ENCODE measurements around the gene TNFRSF17. TPM values are rescaled to one million over a fixed set of nuclear protein-coding genes. Genes with fewer than 3 reads are reported as not detected.
"Not testable (repeated sequence)": the region's sequence is repeated elsewhere in the genome, so short reads cannot be mapped to it uniquely, and the experiment has no call there.

TNFRSF17 gene
- total RNA-seq, 1 donor from 2014 or later, result 0.30 TPM

GRCh38 chr16:11970292-11970691, 5.3 kb downstream of the TNFRSF17 start:
- not testable (repeated sequence) for DNase-seq

DNA sequence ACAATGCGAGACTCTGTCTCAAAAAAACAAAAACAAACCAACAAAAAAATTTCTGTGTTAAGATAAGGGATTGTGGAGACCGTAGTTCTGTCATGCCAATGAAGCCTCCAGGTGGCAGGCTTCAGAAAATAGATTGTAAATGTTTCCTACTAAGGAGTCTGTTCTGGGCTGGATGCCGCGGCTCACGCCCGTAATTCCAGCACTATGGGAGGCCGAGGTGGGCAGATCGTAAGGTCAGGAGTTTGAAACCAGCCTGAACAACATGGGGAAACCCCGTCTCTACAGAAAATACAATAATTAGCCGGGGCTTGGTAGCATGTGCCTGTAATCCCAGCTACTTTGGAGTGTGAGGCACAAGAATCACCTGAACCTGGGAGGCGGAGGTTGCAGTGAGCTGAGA, 7.1 kb downstream of the TNFRSF17 start:
- no peak for DNase-seq

- no peak for DNase-seq
Measured at GRCh38 chr16:11973070-11973469, 8.1 kb downstream of the TNFRSF17 start.

DNA sequence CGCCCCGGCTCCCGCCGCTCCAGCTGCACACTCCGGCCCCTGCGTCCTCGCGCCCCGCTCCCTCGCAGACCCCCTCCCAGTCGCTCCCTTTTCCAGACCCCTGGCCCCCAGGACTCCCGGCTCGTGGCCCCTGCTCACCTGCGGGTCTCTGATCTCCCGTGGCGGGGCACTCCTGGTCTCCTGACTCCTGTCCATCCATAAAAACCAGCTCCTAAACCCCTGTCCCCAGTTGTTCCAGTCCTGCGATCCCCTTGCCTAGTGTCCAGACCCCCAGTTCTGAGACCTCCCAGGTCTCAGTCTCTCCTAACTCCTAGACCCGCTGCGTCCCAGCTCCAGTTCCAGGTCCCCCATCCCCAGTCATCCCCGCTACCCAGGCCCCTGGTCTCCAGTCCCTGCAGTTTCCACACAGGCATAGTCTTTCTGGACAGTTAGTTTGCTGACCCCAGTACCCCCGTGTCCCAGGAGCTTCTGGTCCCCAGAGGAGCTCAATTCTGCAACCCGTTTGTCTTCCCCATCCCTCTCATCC, 11.9 kb downstream of the TNFRSF17 start:
- DNase-seq, result no peak

DNA sequence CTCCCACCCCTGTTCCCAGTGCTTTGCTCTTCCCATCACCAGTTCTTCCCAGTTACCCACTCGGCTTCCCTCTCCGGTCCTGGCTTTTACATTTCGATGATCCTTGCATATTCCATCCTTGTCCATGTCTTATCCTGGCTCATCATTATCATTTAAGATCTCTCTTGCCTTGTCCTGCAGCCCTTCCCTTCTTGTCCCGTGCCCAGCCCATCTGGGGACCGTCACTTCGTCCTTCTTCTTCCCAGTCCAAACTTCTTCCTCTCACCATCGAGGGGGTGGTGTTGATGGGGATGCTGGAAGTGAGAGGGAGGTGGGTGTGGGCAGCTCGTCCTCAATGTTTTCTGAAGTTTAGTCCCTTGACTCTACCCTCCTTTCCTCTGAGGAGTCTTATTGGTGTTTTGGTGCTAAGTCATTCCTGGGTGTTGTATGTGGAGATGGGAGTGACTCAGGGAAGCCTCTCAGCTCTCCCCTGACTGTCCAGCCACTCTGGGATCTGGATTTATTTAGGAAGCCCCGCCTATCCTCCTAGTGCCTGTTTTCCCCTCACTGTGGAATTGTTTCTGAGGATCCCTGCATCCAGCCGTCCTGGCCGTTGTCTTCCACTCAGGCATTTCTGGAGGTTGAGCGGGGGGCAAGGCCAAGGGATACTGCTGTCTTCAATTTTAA, 12.5 kb downstream of the TNFRSF17 start:
- DNase-seq, result no peak

GRCh38 chr16:11978080-11978479, 13.1 kb downstream of the TNFRSF17 start:
- no peak for DNase-seq

GRCh38 chr16:11979013-11979672, 14.1 kb downstream of the TNFRSF17 start:
- no peak for DNase-seq

DNA sequence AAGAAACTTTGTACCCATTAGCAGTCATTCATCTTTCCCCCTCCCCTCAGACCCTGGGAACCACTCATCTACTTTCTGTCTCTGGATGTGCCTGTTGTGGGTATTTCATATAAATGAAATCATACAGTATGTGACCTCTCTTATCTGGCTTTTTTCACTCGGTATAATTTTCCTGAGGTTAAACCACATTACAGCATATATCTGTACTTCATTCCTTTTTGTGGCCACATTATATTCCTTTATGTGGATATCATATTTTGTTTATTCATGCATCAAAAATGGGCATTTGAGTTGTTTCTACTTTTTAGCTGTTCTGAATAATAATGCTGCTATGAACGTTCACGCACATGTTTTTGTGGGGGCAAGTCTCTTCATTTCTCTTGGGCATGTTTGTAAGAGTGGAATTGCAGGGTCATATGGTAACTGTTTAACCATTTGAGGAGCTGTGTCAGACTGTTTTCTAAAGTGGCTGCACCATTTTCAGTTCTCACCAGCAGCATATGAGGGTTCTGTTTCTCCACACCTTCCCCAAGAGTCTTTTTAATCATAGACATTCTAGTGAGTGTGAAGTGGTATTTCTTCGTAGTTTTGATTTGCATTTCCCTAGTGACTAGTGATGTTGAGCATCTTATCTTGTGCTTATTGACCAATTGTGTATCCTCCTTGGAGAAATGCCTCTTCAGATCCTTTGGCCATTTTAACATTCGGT, 15.3 kb downstream of the TNFRSF17 start:
- DNase-seq, result no peak

DNA sequence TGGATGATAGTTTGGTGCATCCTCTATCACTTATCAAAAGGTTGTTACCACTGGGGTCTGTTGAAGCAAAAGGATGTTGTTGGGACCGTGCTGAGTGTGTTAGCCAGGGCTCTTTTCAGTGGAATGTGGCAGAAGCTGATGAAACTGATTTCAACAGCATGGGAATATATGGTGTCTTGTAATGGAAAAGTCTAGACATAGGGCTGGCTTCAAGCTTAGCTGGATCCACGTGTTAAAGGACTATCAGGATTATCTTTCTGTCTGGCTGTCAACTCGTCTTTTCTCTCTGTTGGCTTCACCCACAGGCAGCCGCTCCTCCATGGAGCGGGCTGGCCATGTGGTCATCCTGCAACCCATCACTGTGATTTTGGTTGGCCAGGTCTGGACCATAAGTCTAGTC, 20.2 kb downstream of the TNFRSF17 start:
- no peak for DNase-seq

- DNase-seq, result no peak
Measured at GRCh38 chr16:11986521-11987057, 21.6 kb downstream of the TNFRSF17 start.

GRCh38 chr16:11988258-11988978, 23.4 kb downstream of the TNFRSF17 start:
- no peak for DNase-seq

GRCh38 chr16:11990702-11991390, 25.8 kb downstream of the TNFRSF17 start:
- no peak for DNase-seq

- DNase-seq, result no peak
Measured at GRCh38 chr16:11992008-11992584, 27.1 kb downstream of the TNFRSF17 start.

GRCh38 chr16:11992586-11993524, 27.8 kb downstream of the TNFRSF17 start:
- no peak for DNase-seq

DNA sequence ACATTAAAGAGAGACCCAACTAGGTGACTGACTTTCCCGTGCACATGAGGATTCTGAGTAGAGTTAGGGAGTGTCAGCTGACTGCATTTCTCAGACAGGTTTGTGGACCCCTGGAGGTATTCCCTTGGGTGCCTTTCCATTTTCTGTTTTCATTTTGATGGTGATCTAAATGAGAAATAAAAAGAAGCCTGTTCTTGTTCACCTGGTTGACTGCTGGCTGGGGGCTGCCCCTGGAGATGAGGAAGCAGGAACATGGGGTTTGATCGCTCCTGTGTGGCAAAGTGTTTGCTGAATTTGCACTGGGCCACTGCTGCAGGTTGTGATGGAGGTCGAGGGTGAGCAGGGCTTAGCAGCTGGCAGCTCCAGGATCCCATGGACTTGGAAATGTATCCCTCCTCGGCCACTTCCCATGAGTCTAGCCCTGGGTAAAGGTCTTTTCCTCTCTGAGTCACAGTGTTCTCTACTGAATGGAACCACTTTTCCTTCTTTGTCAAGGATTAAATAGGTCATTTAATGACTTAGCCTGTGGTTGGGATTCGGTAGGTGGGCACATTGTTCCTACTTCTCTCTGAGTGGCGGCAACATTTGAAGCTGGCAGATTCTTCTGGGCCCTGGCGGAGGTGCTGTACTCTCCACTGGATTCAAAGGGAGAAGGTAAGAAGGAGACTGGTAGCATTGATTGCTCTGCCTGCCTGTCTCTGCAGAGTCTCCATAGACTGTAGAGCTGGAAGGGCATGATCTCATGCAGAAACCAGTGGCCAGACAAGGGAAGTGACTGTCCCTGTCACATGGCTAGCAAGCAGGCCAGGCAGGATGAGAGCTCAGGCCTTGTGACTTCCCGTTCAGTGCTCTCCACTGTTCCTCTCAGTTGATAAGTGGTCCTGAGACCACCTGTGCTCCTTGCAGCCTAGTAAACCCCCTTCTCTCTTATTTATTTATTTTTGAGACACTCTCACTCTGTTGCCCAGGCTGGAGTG, 29.4 kb downstream of the TNFRSF17 start:
- no peak for DNase-seq

DNA sequence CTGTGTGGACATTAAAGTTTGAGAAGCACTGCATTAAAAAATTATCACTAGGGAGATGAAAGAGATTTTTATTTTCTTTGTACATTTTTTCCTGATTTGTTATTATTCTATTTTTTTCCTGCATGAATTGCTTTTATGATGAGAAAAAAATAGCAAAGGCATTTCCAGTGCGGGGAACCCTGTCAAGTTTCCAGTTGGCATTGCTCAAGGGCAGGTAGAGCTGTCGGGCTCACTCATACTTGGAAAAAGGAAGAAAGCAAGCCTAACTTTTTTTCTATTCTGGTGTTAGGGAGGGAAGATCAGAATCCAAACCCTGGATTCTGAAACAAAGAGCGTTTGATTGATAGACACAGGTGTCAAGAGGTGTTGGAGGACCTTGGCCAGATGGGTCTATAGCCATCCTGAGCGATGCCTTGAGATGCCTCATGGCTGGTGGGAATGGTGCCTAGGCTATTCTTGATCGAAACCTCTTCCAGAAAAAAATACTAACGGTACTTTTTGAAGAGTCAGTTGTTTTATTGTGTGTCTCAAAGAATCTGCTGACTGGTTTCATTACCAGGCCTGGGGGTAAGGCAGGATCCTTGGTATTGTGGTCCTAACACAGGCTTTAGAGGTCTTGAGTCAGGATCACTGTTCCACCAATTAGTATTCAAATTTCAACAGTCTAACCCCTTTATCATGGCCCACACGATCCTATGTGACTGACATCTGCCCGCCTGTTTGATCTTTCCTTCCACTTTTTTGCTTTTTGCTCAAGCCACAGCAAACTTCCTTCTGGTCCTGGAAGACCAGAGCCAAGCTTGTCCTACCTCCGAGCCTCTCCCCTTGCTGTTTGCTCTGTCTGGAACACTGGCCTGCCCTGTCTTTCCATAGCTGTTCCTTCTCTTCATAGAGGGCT, 31.7 kb downstream of the TNFRSF17 start:
- no peak for DNase-seq

GRCh38 chr16:12000032-12000431, 35.0 kb downstream of the TNFRSF17 start:
- DNase-seq, result no peak

All from skin of body (tissue), 2 donors.